ENCODE measurements around the gene ZNF385D.

The ZNF385D gene

GRCh38 chr3:21372316-21372715 is 378.7 kb downstream of the ZNF385D start:
- no peak overlapping the region for H3K4me3 ChIP-seq (ENCODE audit: low read length in 2 of 2)
- no peak overlapping the region for H3K9ac ChIP-seq (ENCODE audit: low read depth, low read length, poor library complexity)
- no peak overlapping the region for H2BK5ac ChIP-seq (ENCODE audit: low read length)
- H3K9me3 ChIP-seq (replicated peaks in 1 of 2; ENCODE audit: control insufficient read depth in 2 of 2, insufficient read depth in 1 of 2, low read depth in 1 of 2, low read length in 2 of 2): no peaks in the 10 kb centered on the region
- no peak overlapping the region for H2BK15ac ChIP-seq (ENCODE audit: low read length)
- no peaks in the 10 kb centered on the region for H3K27me3 ChIP-seq (ENCODE audit: control insufficient read depth in 3 of 3, insufficient read depth in 3 of 3, low read depth in 1 of 3, low read length in 3 of 3)
- H4K91ac ChIP-seq (ENCODE audit: low read depth, low read length, poor library complexity): no peak overlapping the region
- H3K4me1 ChIP-seq (ENCODE audit: control insufficient read depth in 2 of 2, insufficient read depth in 1 of 2, low read depth in 1 of 2, low read length in 2 of 2): no peaks in the 10 kb centered on the region
- H4K8ac ChIP-seq (ENCODE audit: low read depth, low read length): no peak overlapping the region
- H2AFZ ChIP-seq (ENCODE audit: low read length): no peak overlapping the region
- H3K14ac ChIP-seq (ENCODE audit: low read length): no peak overlapping the region
- no peaks in the 10 kb centered on the region for H3K36me3 ChIP-seq (replicated peaks in 1 of 2; ENCODE audit: control insufficient read depth in 2 of 2, insufficient read depth in 2 of 2, low read length in 2 of 2)
- no peak overlapping the region for H3K18ac ChIP-seq (ENCODE audit: low read length)
- no peaks in the 10 kb centered on the region for H3K79me1 ChIP-seq (ENCODE audit: low read depth, low read length)
- no peak overlapping the region for H3K27ac ChIP-seq (replicated peaks; ENCODE audit: low read length)
- no CpG with 5 or more reads among the region's 5 CpGs for WGBS, 2 donors (ENCODE audit: extremely low coverage in 2 of 2, insufficient read length in 2 of 2, insufficient replicate concordance in 1 of 2)
- H3K4me2 ChIP-seq (ENCODE audit: insufficient read depth, low read length, poor library complexity, severe bottlenecking): no peak overlapping the region
- H3K4ac ChIP-seq (ENCODE audit: low read length): no peak overlapping the region
- no peak overlapping the region for H3K23ac ChIP-seq (ENCODE audit: low read depth, low read length, poor library complexity)
- no peak overlapping the region for H2BK120ac ChIP-seq (ENCODE audit: low read depth, low read length)
- no peak for DNase-seq (ENCODE audit: low spot score)
- no peak overlapping the region for H2BK12ac ChIP-seq (ENCODE audit: low read length)
- H2AK5ac ChIP-seq (ENCODE audit: low read depth, low read length): no peak overlapping the region

All from neuronal stem cell (in vitro differentiated cells).